CD14-positive monocyte (primary cell): Measurements from ENCODE around the gene TNFAIP8L3. TPM values are rescaled to one million over a fixed set of nuclear protein-coding genes. Genes with fewer than 3 reads are reported as not detected.
"Not testable (repeated sequence)": the region's sequence is repeated elsewhere in the genome, so short reads cannot be mapped to it uniquely, and the experiment has no call there.

ENCODE experiments used
- DNase-seq, 3 donors: peaks; one replicate each; pipeline ENCODE4 v3.0.0-alpha.2; 2011 to 2022
- H2AFZ ChIP-seq: 2 replicates; pipeline ENCODE4 v1.6.0; 2012; ENCODE audit warnings: mild to moderate bottlenecking, low read depth, low read length, inconsistent platforms; ENCODE audit not compliant: insufficient read depth, poor library complexity, severe bottlenecking
- H3K27ac ChIP-seq, 2 donors: 1 replicate in 1 of 2; 2 replicates in 1 of 2; pipeline ENCODE4 v1.5.1; 2012 to 2013; ENCODE audit warnings: low read length in 2 of 2, control low read depth in 1 of 2, inconsistent platforms in 1 of 2, low read depth in 1 of 2, mild to moderate bottlenecking in 1 of 2
- H3K27me3 ChIP-seq, 2 donors: one replicate each; pipeline versions ENCODE4 v1.6.0 to v1.6.1; 2011 to 2013; ENCODE audit warnings: low read length in 2 of 2; ENCODE audit not compliant: control insufficient read depth in 2 of 2, insufficient read depth in 2 of 2
- H3K36me3 ChIP-seq, 2 donors: replicated peaks in 1 of 2; 1 replicate in 1 of 2; 2 replicates in 1 of 2; pipeline versions ENCODE4 v1.5.1 to v1.6.1; 2012 to 2013; ENCODE audit warnings: low read length in 2 of 2, control low read depth in 1 of 2, inconsistent platforms in 1 of 2, mild to moderate bottlenecking in 1 of 2; ENCODE audit not compliant: insufficient read depth in 2 of 2, control insufficient read depth in 1 of 2
- H3K4me1 ChIP-seq, 2 donors: 1 replicate in 1 of 2; 2 replicates in 1 of 2; pipeline versions ENCODE4 v1.5.1 to v1.6.1; 2012 to 2013; ENCODE audit warnings: low read length in 2 of 2, control low read depth in 1 of 2, inconsistent platforms in 1 of 2, mild to moderate bottlenecking in 1 of 2, moderate library complexity in 1 of 2; ENCODE audit not compliant: insufficient read depth in 2 of 2, control insufficient read depth in 1 of 2
- H3K4me2 ChIP-seq: replicated peaks from 2 replicates; pipeline ENCODE3; 2012; ENCODE audit warnings: low read length, moderate library complexity, mild to moderate bottlenecking; ENCODE audit not compliant: poor library complexity, severe bottlenecking; ENCODE audit errors: extremely low read depth
- H3K4me3 ChIP-seq, 3 experiments: fragments of 200-600 bp in 1 of 3; sonication (generic) in 1 of 3; replicated peaks in 1 of 3; 1 replicate in 2 of 3; 2 replicates in 1 of 3; pipeline ENCODE4 v1.5.1; 2011 to 2013; ENCODE audit warnings: low read length in 3 of 3, mild to moderate bottlenecking in 3 of 3, control low read depth in 2 of 3, low read depth in 2 of 3, inconsistent platforms in 1 of 3, moderate library complexity in 1 of 3
- H3K79me2 ChIP-seq: 2 replicates; pipeline ENCODE4 v1.6.0; 2012; ENCODE audit warnings: mild to moderate bottlenecking, control low read depth, inconsistent platforms, low read length, moderate library complexity; ENCODE audit not compliant: insufficient read depth
- H3K9ac ChIP-seq: 2 replicates; pipeline ENCODE4 v1.6.0; 2017; ENCODE audit warnings: low read length, mild to moderate bottlenecking; ENCODE audit not compliant: insufficient read depth, poor library complexity, severe bottlenecking
- H3K9me3 ChIP-seq, 2 donors: replicated peaks in 1 of 2; 1 replicate in 1 of 2; 2 replicates in 1 of 2; pipeline versions ENCODE4 v1.5.1 to v1.6.1; 2012 to 2013; ENCODE audit warnings: low read length in 2 of 2, control low read depth in 1 of 2; ENCODE audit not compliant: control insufficient read depth in 1 of 2, insufficient read depth in 1 of 2
- H4K20me1 ChIP-seq: 2 replicates; pipeline ENCODE4 v1.6.0; 2012; ENCODE audit warnings: mild to moderate bottlenecking, low read length, control low read depth, moderate library complexity; ENCODE audit not compliant: insufficient read depth
- H3K27ac Mint-ChIP-seq, 7 donors: one replicate each; pipeline ENCODE4 v1.8.0; 2020; ENCODE audit warnings: mild to moderate bottlenecking in 7 of 7, mixed read lengths in 7 of 7, moderate library complexity in 6 of 7, inconsistent platforms in 2 of 7
- H3K27me3 Mint-ChIP-seq, 3 donors: one replicate each; pipeline ENCODE4 v1.8.0; 2021 to 2022; ENCODE audit warnings: low read depth in 3 of 3, mild to moderate bottlenecking in 3 of 3, mixed read lengths in 3 of 3, moderate library complexity in 3 of 3, inconsistent platforms in 1 of 3
- H3K36me3 Mint-ChIP-seq, 2 donors: one replicate each; pipeline ENCODE4 v1.8.0; 2020; ENCODE audit warnings: mixed read lengths in 2 of 2, inconsistent platforms in 1 of 2, mild to moderate bottlenecking in 1 of 2
- H3K4me1 Mint-ChIP-seq: one replicate; pipeline ENCODE4 v1.8.0; 2020; ENCODE audit warnings: mild to moderate bottlenecking, mixed read lengths
- H3K4me3 Mint-ChIP-seq, 2 donors: one replicate each; pipeline ENCODE4 v1.8.0; 2020; ENCODE audit warnings: mild to moderate bottlenecking in 2 of 2, mixed read lengths in 2 of 2, moderate library complexity in 1 of 2
- H3K9me3 Mint-ChIP-seq, 7 donors: one replicate each; pipeline ENCODE4 v1.8.0; 2020 to 2022; ENCODE audit warnings: mixed read lengths in 7 of 7, mild to moderate bottlenecking in 6 of 7, moderate library complexity in 6 of 7, inconsistent platforms in 2 of 7
- WGBS: methylation state at CpG from one replicate; pipeline ENCODE4 v1.1.5; 2013; ENCODE audit warnings: missing lambda C conversion rate; ENCODE audit not compliant: insufficient coverage; 5-methylcytosine and 5-hydroxymethylcytosine counted together
- intact Hi-C, 2 donors: fragments of 100-400 bp; cut with micrococcal nuclease; formaldehyde crosslinking; loops; one replicate each; pipeline versions ENCODE4 v1.15.0 to v1.15.1; 2023
- polyA minus RNA-seq: library from RNA; depleted of rRNA, polyadenylated mRNA; stranded (reverse); fragments of >200 nt; gene quantifications from 2 replicates; pipeline ENCODE4 v1.2.3, GENCODE V29; 2012
- polyA plus RNA-seq, 3 donors: library from polyadenylated mRNA; depleted of rRNA in 1 of 3; unstranded in 2 of 3; stranded (reverse) in 1 of 3; fragments of 300-500 nt in 2 of 3; fragments of >200 nt in 1 of 3; fragmentation: Illumina TruSeq in 2 of 3; gene quantifications; 1 replicate in 2 of 3; 2 replicates in 1 of 3; pipeline ENCODE4 v1.2.3, GENCODE V29; 2012 to 2021
- total RNA-seq, 12 experiments: library from RNA in 1 of 12; stranded (reverse) in 1 of 12; fragments of 120-200 nt in 1 of 12; gene quantifications; one replicate each; pipeline ENCODE4 v1.2.4 and lab custom pipeline; 2013 to 2026; ENCODE audit warnings: mixed read lengths in 6 of 12, inconsistent platforms in 1 of 12
- TF ChIP-seq, protein P1 (sequence below): fragments of 200-600 bp; IDR thresholded peaks from one replicate; pipeline ENCODE4 v1.8.0; 2022; ENCODE audit warnings: antibody characterized with exemption, mild to moderate bottlenecking

TNFAIP8L3 gene
- 0.08 TPM for total RNA-seq (2013)
- polyA plus RNA-seq (not detected), polyA minus RNA-seq (not detected in 2 replicates), total RNA-seq (lab: John Stamatoyannopoulos, UW) (0 to 1.7 (median 0.33) reads per million in 11 experiments)

DNA sequence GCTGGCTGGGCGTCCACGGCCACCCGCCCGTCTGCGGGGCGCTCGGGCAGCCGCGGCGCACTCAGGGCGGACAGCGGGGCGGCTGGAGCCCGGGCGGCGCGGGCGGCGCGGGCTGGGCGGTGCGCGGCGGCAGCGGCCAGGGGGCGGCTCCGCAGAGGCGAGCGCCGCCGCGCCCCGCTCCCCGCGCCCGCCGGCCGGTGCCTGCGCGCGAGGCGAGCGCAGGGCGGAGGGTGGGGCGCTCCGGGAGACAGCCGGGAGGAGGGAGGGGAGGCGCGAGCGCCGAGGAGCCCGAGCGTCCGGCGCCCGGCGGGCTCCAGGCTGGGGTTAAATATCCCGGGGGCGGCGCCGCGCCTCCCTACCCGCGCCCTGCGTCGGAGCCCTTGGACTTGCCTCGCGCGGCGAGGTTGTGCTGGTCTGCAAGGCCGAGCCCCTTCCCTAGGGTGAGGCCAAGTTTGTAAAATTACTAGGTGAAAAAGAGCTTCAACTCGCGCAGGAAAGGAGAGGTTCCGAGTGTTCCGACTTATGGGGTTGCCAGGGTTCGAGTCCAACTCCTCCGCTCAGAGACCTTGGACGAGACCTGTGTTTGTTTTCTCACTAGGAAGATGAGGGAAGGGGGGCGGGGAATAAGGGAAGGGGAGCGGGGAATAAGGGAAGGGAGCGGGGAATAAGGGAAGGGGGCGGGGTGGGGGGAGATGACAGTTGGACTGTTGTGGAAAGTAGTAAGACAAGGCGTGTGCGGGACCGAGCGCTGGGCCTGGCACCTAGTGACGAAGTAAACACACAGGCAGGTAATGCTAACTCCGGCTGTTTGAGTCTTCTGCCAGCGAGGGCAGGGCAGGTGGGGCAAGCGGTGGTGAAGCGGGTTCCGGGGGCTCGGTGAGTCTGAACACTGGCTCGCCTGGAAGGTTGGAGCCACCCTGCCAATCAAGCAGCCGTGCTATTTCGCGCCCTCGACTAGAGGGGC, at the start of gene TNFAIP8L3:
Gene TNFAIP8L3, minus strand, starts transcription at position 301 of the 964 bp plus-strand sequence. CDS start 311 bp downstream, outside the sequence.
- H3K79me2 ChIP-seq: no peaks in the 10 kb centered on the region
- no peak for DNase-seq
- 1% methylated on average over 87 of the region's 98 CpGs for WGBS
- peaks cover 31 to 45% of the 10 kb centered on the region in 2 donors for H3K4me1 ChIP-seq
- Mint-ChIP-seq H3K4me3 (peak within 1 kb of the TSS; percentile 73 to 89), H3K9me3 (peaks cover 0 to 13% (median 4%) of the 10 kb centered on the region in 7 donors), H3K27me3 (peaks cover 70 to 77% (median 73%) of the 10 kb centered on the region in 3 donors), H3K36me3 (no peaks in the 10 kb centered on the region), H3K27ac (peak within 1 kb of the TSS in 1 of 7 donors; percentile 41), H3K4me1 (peaks cover 40% of the 10 kb centered on the region)
- H3K27ac ChIP-seq: no peak within 1 kb of the TSS
- H3K27me3 ChIP-seq: peaks cover 71 to 75% of the 10 kb centered on the region in 2 donors
- intact Hi-C loops: no loop called here
- H3K9me3 ChIP-seq: peaks cover 0 to 21% of the 10 kb centered on the region in 2 donors
- peak within 1 kb of the TSS; percentile 87 for H3K4me2 ChIP-seq
- peak within 1 kb of the TSS; percentile 29 to 73 (median 32) for H3K4me3 ChIP-seq
- peak within 1 kb of the TSS; percentile 5 for H3K9ac ChIP-seq
- TF ChIP-seq, protein P1, sequence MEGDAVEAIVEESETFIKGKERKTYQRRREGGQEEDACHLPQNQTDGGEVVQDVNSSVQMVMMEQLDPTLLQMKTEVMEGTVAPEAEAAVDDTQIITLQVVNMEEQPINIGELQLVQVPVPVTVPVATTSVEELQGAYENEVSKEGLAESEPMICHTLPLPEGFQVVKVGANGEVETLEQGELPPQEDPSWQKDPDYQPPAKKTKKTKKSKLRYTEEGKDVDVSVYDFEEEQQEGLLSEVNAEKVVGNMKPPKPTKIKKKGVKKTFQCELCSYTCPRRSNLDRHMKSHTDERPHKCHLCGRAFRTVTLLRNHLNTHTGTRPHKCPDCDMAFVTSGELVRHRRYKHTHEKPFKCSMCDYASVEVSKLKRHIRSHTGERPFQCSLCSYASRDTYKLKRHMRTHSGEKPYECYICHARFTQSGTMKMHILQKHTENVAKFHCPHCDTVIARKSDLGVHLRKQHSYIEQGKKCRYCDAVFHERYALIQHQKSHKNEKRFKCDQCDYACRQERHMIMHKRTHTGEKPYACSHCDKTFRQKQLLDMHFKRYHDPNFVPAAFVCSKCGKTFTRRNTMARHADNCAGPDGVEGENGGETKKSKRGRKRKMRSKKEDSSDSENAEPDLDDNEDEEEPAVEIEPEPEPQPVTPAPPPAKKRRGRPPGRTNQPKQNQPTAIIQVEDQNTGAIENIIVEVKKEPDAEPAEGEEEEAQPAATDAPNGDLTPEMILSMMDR: no peak
- H3K36me3 ChIP-seq: no peaks in the 10 kb centered on the region
- no peaks in the 10 kb centered on the region for H4K20me1 ChIP-seq
- H2AFZ ChIP-seq: peak within 1 kb of the TSS; percentile 66

DNA sequence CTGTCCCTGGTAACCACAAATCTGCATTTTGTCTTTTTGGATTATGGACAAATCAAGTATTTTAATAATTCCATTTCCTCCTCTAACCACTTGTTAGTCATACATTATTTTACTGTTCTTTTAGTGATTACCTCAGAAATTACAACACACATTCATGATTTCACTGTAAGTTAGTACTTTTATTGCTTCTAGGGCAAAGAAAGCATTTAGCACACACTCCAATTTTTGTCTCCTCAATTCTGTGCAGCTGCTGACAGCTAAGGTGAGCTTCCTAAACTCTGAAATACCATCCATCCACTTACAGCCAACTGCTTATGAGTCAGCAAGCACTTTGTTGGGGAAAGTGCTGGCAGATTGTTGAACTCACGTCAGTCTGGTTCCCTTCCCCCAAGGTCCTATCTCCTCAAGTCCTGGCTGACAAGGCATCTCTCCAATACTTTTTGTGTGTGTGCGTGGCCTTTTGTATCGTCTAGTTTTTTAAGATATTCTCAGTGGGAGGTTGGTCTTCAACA, 49.4 kb upstream of the TNFAIP8L3 start:
- peaks cover 12 to 29% (median 17%) of the 10 kb centered on the region in 3 donors for H3K27me3 Mint-ChIP-seq
- Histone ChIP-seq H3K9me3 (no peaks in the 10 kb centered on the region), H3K79me2 (no peaks in the 10 kb centered on the region), H4K20me1 (no peaks in the 10 kb centered on the region), H3K27ac (no peak overlapping the region), H2AFZ (no peak overlapping the region), H3K4me2 (no peak overlapping the region), H3K27me3 (peaks cover 0 to 11% of the 10 kb centered on the region in 2 donors), H3K4me3 (no peak overlapping the region), H3K36me3 (no peaks in the 10 kb centered on the region), H3K9ac (no peak overlapping the region), H3K4me1 (no peaks in the 10 kb centered on the region)
- TF ChIP-seq, protein P1: no peak
- H3K36me3 Mint-ChIP-seq: no peaks in the 10 kb centered on the region
- H3K4me3 Mint-ChIP-seq: no peak overlapping the region
- peaks cover 0 to 13% (median 5%) of the 10 kb centered on the region in 7 donors for H3K9me3 Mint-ChIP-seq
- intact Hi-C loops: no loop called here
- peaks cover 2% of the 10 kb centered on the region for H3K4me1 Mint-ChIP-seq
- 100% methylated on average over 1 of the region's 3 CpGs for WGBS
- no peak for DNase-seq
- peak overlapping the region in 1 of 7 donors; percentile 51 for H3K27ac Mint-ChIP-seq

DNA sequence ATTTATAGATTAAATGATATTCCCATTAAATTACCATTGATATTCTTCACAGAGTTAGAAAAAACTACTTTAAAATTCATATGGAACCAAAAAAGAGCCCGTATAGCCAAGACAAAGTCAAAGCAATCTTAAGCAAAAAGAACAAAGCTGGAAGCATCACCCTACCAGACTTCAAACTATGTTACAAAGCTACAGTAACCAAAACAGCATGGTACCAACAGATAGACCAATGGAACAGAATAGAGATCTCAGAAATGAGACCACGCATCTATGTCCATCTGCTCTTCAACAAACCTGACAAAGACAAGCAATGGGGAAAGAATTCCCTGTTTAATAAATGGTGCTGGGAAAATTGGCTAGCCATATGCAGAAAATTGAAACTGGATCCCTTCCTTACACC, 45.6 kb upstream of the TNFAIP8L3 start:
- peaks cover 15 to 28% (median 22%) of the 10 kb centered on the region in 3 donors for H3K27me3 Mint-ChIP-seq
- H3K36me3 ChIP-seq, H3K4me2 ChIP-seq, H3K36me3 Mint-ChIP-seq, H3K79me2 ChIP-seq, H3K27ac Mint-ChIP-seq, H4K20me1 ChIP-seq, H3K9ac ChIP-seq, H3K4me1 ChIP-seq, intact Hi-C loops, H3K4me3 Mint-ChIP-seq, H2AFZ ChIP-seq, H3K4me1 Mint-ChIP-seq, H3K27ac ChIP-seq, DNase-seq, H3K9me3 ChIP-seq, H3K4me3 ChIP-seq: not testable (repeated sequence)
- H3K9me3 Mint-ChIP-seq: peaks cover 0 to 16% (median 5%) of the 10 kb centered on the region in 7 donors
- peaks cover 0 to 13% of the 10 kb centered on the region in 2 donors for H3K27me3 ChIP-seq
- 100% methylated on average over 1 of the region's 2 CpGs for WGBS
